Frontal cortex (tissue), 4 donors: ENCODE data around the gene BABAM2. TPM values are rescaled to one million over a fixed set of nuclear protein-coding genes. Genes with fewer than 3 reads are reported as not detected.
"Not testable (repeated sequence)": the region's sequence is repeated elsewhere in the genome, so short reads cannot be mapped to it uniquely, and the experiment has no call there.

Source experiments
- DNase-seq, 2 donors: peaks; one replicate each; pipeline ENCODE4 v3.0.0; 2012; ENCODE audit warnings: low spot score in 2 of 2
- FAIRE-seq: peaks from 2 replicates; lab custom pipeline; 2012; peaks lifted over from hg19 to GRCh38; lab: Jason Lieb, UNC
- total RNA-seq: library from RNA; depleted of rRNA; stranded (reverse); fragments of >200 nt; gene quantifications from one replicate; pipeline ENCODE4 v1.2.3, GENCODE V29; 2014
- donor health status: control.
- donor health status: control.
- donor health status: control.

Gene BABAM2
- total RNA-seq, 1 donor from 2014 or later: 14.7 TPM

GRCh38 chr2:28252311-28252710 is 361.8 kb downstream of the BABAM2 start:
- no peak for DNase-seq
- no peak for FAIRE-seq

GRCh38 chr2:28253543-28253942 is 363.0 kb downstream of the BABAM2 start:
- FAIRE-seq (no peak), DNase-seq (no peak)

- FAIRE-seq: not testable (repeated sequence)
Measured at GRCh38 chr2:28255231-28255630, 364.7 kb downstream of the BABAM2 start.

GRCh38 chr2:28257182-28257581 is 366.7 kb downstream of the BABAM2 start:
- DNase-seq: no peak
- FAIRE-seq: no peak

More at GRCh38 chr2:28255231-28255630, 364.7 kb downstream of the BABAM2 start:
- not testable (repeated sequence) for DNase-seq

- FAIRE-seq, DNase-seq: not testable (repeated sequence)
Measured at GRCh38 chr2:28259226-28259625, 368.7 kb downstream of the BABAM2 start.

- DNase-seq: no peak
- FAIRE-seq: no peak
Measured at GRCh38 chr2:28263690-28264089, 373.2 kb downstream of the BABAM2 start.

- FAIRE-seq (no peak), DNase-seq (no peak)
Measured at GRCh38 chr2:28267282-28267681, 376.8 kb downstream of the BABAM2 start.

- FAIRE-seq (no peak), DNase-seq (no peak)
Measured at GRCh38 chr2:28268386-28268785, 377.9 kb downstream of the BABAM2 start.

- no peak for FAIRE-seq
- DNase-seq: no peak
Measured at GRCh38 chr2:28269019-28269784, 378.7 kb downstream of the BABAM2 start.

GRCh38 chr2:28270456-28271152 is 380.1 kb downstream of the BABAM2 start:
- FAIRE-seq (no peak), DNase-seq (no peak)

- FAIRE-seq: no peak
- no peak for DNase-seq
Measured at GRCh38 chr2:28271231-28271918, 380.8 kb downstream of the BABAM2 start.

GRCh38 chr2:28271919-28272250 is 381.4 kb downstream of the BABAM2 start:
- FAIRE-seq: no peak
- no peak for DNase-seq

GRCh38 chr2:28273751-28274150 is 383.2 kb downstream of the BABAM2 start:
- no peak for FAIRE-seq

GRCh38 chr2:28274911-28275685 is 384.6 kb downstream of the BABAM2 start:
- FAIRE-seq: no peak
- DNase-seq: peak in 1 of 2 donors; percentile 8

More at GRCh38 chr2:28273751-28274150, 383.2 kb downstream of the BABAM2 start:
- DNase-seq: no peak

- peak in 1 of 2 donors; percentile 22 for DNase-seq
- no peak for FAIRE-seq
Measured at GRCh38 chr2:28276076-28276618, 385.6 kb downstream of the BABAM2 start.

GRCh38 chr2:28276807-28277206 is 386.3 kb downstream of the BABAM2 start:
- FAIRE-seq: no peak
- DNase-seq: no peak

GRCh38 chr2:28277466-28277865 is 386.9 kb downstream of the BABAM2 start:
- FAIRE-seq (no peak), DNase-seq (no peak)

- FAIRE-seq (no peak), DNase-seq (no peak)
Measured at GRCh38 chr2:28279371-28279770, 388.8 kb downstream of the BABAM2 start.

- DNase-seq: no peak
- FAIRE-seq: no peak
Measured at GRCh38 chr2:28280619-28281018, 390.1 kb downstream of the BABAM2 start.

GRCh38 chr2:28281739-28282138 is 391.2 kb downstream of the BABAM2 start:
- no peak for DNase-seq
- FAIRE-seq: no peak
